Endothelial cell of umbilical vein (primary cell): ENCODE results near the gene MARCHF9.

Experiments used
- EZH2 ChIP-seq: IDR thresholded peaks from 2 replicates; pipeline ENCODE4 v1.6.1; 2012; ENCODE audit warnings: borderline replicate concordance, low read depth, mild to moderate bottlenecking, moderate library complexity, low read length, inconsistent platforms; ENCODE audit not compliant: severe bottlenecking
- GATA2 ChIP-seq: IDR thresholded peaks from 2 replicates; pipeline ENCODE4 v1.7.0; 2011; ENCODE audit warnings: low read depth, mild to moderate bottlenecking, moderate library complexity, mixed read lengths, low read length; ENCODE audit not compliant: insufficient read length, insufficient read depth
- JUN ChIP-seq: IDR thresholded peaks from 2 replicates; pipeline ENCODE4 v1.6.1; 2011; ENCODE audit warnings: borderline replicate concordance, low read depth; ENCODE audit not compliant: insufficient read length, insufficient read depth
- MYC ChIP-seq: IDR thresholded peaks from one replicate; pipeline ENCODE4 v1.6.1; 2011; ENCODE audit warnings: mild to moderate bottlenecking, low read depth, low read length
- POLR2A ChIP-seq: IDR thresholded peaks from 2 replicates; pipeline ENCODE4 v1.6.1; 2012; ENCODE audit warnings: low read depth, mild to moderate bottlenecking, control low read depth, low read length
- POLR2AphosphoS5 ChIP-seq: IDR thresholded peaks from 2 replicates; pipeline ENCODE4 v1.6.1; 2012; ENCODE audit warnings: low read depth, mild to moderate bottlenecking, control low read depth, low read length, moderate library complexity; ENCODE audit not compliant: insufficient read depth
- TF ChIP-seq, protein P1 (sequence below), 2 donors: IDR thresholded peaks; 1 replicate in 1 of 2; 2 replicates in 1 of 2; pipeline ENCODE4 v1.5.1; 2011; ENCODE audit warnings: low read length in 2 of 2, mild to moderate bottlenecking in 2 of 2, moderate library complexity in 2 of 2, control low read depth in 1 of 2, inconsistent platforms in 1 of 2, low read depth in 1 of 2; ENCODE audit not compliant: insufficient read depth in 1 of 2; ENCODE audit errors: extremely low read depth in 1 of 2
- TF ChIP-seq, protein P2 (sequence below): IDR thresholded peaks from 2 replicates; pipeline ENCODE4 v1.6.1; 2011; ENCODE audit not compliant: insufficient read depth, insufficient read length

GRCh38 chr12:57730336-57731067 is 24.4 kb upstream of the MARCHF9 start:
- TF ChIP-seq GATA2 (no peak), POLR2AphosphoS5 (no peak), POLR2A (no peak), EZH2 (no peak), MYC (no peak), JUN (no peak)
- TF ChIP-seq, protein P1, sequence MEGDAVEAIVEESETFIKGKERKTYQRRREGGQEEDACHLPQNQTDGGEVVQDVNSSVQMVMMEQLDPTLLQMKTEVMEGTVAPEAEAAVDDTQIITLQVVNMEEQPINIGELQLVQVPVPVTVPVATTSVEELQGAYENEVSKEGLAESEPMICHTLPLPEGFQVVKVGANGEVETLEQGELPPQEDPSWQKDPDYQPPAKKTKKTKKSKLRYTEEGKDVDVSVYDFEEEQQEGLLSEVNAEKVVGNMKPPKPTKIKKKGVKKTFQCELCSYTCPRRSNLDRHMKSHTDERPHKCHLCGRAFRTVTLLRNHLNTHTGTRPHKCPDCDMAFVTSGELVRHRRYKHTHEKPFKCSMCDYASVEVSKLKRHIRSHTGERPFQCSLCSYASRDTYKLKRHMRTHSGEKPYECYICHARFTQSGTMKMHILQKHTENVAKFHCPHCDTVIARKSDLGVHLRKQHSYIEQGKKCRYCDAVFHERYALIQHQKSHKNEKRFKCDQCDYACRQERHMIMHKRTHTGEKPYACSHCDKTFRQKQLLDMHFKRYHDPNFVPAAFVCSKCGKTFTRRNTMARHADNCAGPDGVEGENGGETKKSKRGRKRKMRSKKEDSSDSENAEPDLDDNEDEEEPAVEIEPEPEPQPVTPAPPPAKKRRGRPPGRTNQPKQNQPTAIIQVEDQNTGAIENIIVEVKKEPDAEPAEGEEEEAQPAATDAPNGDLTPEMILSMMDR (IDR thresholded peaks at IDR 0.05; ENCODE audit: extremely low read depth in 1 of 2, insufficient read depth in 1 of 2, low read depth in 1 of 2, low read length in 2 of 2) = no peak
- TF ChIP-seq, protein P2, sequence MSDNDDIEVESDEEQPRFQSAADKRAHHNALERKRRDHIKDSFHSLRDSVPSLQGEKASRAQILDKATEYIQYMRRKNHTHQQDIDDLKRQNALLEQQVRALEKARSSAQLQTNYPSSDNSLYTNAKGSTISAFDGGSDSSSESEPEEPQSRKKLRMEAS = no peak
